Ectodermal cell (in vitro differentiated cells): ENCODE measurements around the gene CRY2.

Experiments
- H3K27ac ChIP-seq: 2 replicates; pipeline ENCODE4 v1.7.0; 2013; ENCODE audit warnings: mild to moderate bottlenecking, low read depth, low read length; ENCODE audit not compliant: insufficient read depth, poor library complexity, severe bottlenecking
- H3K27me3 ChIP-seq: 2 replicates; pipeline ENCODE4 v1.7.0; 2013; ENCODE audit warnings: mild to moderate bottlenecking, low read length; ENCODE audit not compliant: insufficient read depth, control insufficient read depth, poor library complexity, severe bottlenecking
- H3K36me3 ChIP-seq: one replicate; pipeline ENCODE4 v1.7.0; 2013; ENCODE audit warnings: low read length; ENCODE audit not compliant: control insufficient read depth, insufficient read depth
- H3K4me1 ChIP-seq: one replicate; pipeline ENCODE4 v1.7.0; 2013; ENCODE audit warnings: low read length; ENCODE audit not compliant: control insufficient read depth, insufficient read depth
- H3K4me3 ChIP-seq: 2 replicates; pipeline ENCODE4 v1.7.0; 2013; ENCODE audit warnings: low read depth, low read length, control low read depth; ENCODE audit not compliant: insufficient read depth
- H3K9me3 ChIP-seq: 2 replicates; pipeline ENCODE4 v1.7.0; 2013; ENCODE audit warnings: mild to moderate bottlenecking, low read length, moderate library complexity; ENCODE audit not compliant: control insufficient read depth
- WGBS, 2 experiments: methylation state at CpG; one replicate each; pipeline ENCODE4 v1.1.7; 2013; ENCODE audit warnings: missing lambda C conversion rate in 2 of 2; 5-methylcytosine and 5-hydroxymethylcytosine counted together

Gene CRY2

GRCh38 chr11:45858751-45859398 lies 11.6 kb downstream of the CRY2 start:
- no peaks in the 10 kb centered on the region for H3K9me3 ChIP-seq

GRCh38 chr11:45859661-45860140 lies 12.4 kb downstream of the CRY2 start:
- WGBS, 2 experiments, result 30 to 32% methylated on average over 12 of the region's 12 CpGs
- Histone ChIP-seq H3K4me1 (peaks cover 31% of the 10 kb centered on the region), H3K9me3 (no peaks in the 10 kb centered on the region), H3K27ac (peak overlapping the region; percentile 53), H3K27me3 (no peaks in the 10 kb centered on the region), H3K36me3 (peaks cover 38% of the 10 kb centered on the region), H3K4me3 (no peak overlapping the region)

More at GRCh38 chr11:45858751-45859398, 11.6 kb downstream of the CRY2 start:
- Histone ChIP-seq H3K4me3 (no peak overlapping the region), H3K4me1 (peaks cover 32% of the 10 kb centered on the region), H3K36me3 (peaks cover 32% of the 10 kb centered on the region), H3K27ac (no peak overlapping the region), H3K27me3 (no peaks in the 10 kb centered on the region)
- WGBS, 2 experiments, result 90 to 97% methylated on average over 5 of the region's 5 CpGs

- H3K4me1 ChIP-seq, result peaks cover 25% of the 10 kb centered on the region
- peaks cover 38% of the 10 kb centered on the region for H3K36me3 ChIP-seq
- H3K27ac ChIP-seq, result no peak overlapping the region
- H3K9me3 ChIP-seq, result no peaks in the 10 kb centered on the region
- no peaks in the 10 kb centered on the region for H3K27me3 ChIP-seq
- 88 to 98% methylated on average over 5 of the region's 5 CpGs for WGBS, 2 experiments
- H3K4me3 ChIP-seq, result no peak overlapping the region
These were observed 13.1 kb downstream of the CRY2 start for GRCh38 chr11:45860348-45860747.

- no peaks in the 10 kb centered on the region for H3K9me3 ChIP-seq
- peaks cover 38% of the 10 kb centered on the region for H3K36me3 ChIP-seq
- H3K4me1 ChIP-seq, result peaks cover 25% of the 10 kb centered on the region
- WGBS, 2 experiments, result 96 to 97% methylated on average over 10 of the region's 10 CpGs
- H3K27ac ChIP-seq, result no peak overlapping the region
- H3K4me3 ChIP-seq, result no peak overlapping the region
- no peaks in the 10 kb centered on the region for H3K27me3 ChIP-seq
These were observed 13.7 kb downstream of the CRY2 start for GRCh38 chr11:45860764-45861510.

GRCh38 chr11:45864041-45864440 lies 16.8 kb downstream of the CRY2 start:
- H3K27me3 ChIP-seq, result no peaks in the 10 kb centered on the region
- no peak overlapping the region for H3K27ac ChIP-seq
- peaks cover 54% of the 10 kb centered on the region for H3K36me3 ChIP-seq
- no peaks in the 10 kb centered on the region for H3K9me3 ChIP-seq
- H3K4me3 ChIP-seq, result no peak overlapping the region
- H3K4me1 ChIP-seq, result peaks cover 12% of the 10 kb centered on the region

GRCh38 chr11:45869551-45869950 lies 22.3 kb downstream of the CRY2 start:
- Histone ChIP-seq H3K4me3 (no peak overlapping the region), H3K27ac (no peak overlapping the region), H3K9me3 (no peaks in the 10 kb centered on the region), H3K36me3 (peaks cover 23% of the 10 kb centered on the region), H3K27me3 (no peaks in the 10 kb centered on the region), H3K4me1 (no peaks in the 10 kb centered on the region)
- WGBS, 2 experiments, result 90 to 92% methylated on average over 12 of the region's 12 CpGs

- 96 to 98% methylated on average over 4 of the region's 4 CpGs for WGBS, 2 experiments
These were observed 23.4 kb downstream of the CRY2 start for GRCh38 chr11:45870706-45871105.

GRCh38 chr11:45871638-45872037 lies 24.4 kb downstream of the CRY2 start:
- peaks cover 18% of the 10 kb centered on the region for H3K36me3 ChIP-seq
- WGBS, 2 experiments, result 90 to 94% methylated on average over 2 of the region's 2 CpGs
- H3K27ac ChIP-seq, result no peak overlapping the region

More at GRCh38 chr11:45870706-45871105, 23.4 kb downstream of the CRY2 start:
- Histone ChIP-seq H3K4me1 (no peaks in the 10 kb centered on the region), H3K27me3 (no peaks in the 10 kb centered on the region), H3K27ac (no peak overlapping the region), H3K36me3 (peaks cover 23% of the 10 kb centered on the region), H3K9me3 (no peaks in the 10 kb centered on the region), H3K4me3 (no peak overlapping the region)

GRCh38 chr11:45872651-45873356 lies 25.5 kb downstream of the CRY2 start:
- no peak overlapping the region for H3K4me3 ChIP-seq
- peaks cover 10% of the 10 kb centered on the region for H3K4me1 ChIP-seq
- no peaks in the 10 kb centered on the region for H3K27me3 ChIP-seq
- no peak overlapping the region for H3K27ac ChIP-seq
- H3K9me3 ChIP-seq, result no peaks in the 10 kb centered on the region
- 34% methylated on average over 9 of the region's 9 CpGs for WGBS, 2 experiments
- peaks cover 11% of the 10 kb centered on the region for H3K36me3 ChIP-seq

More at GRCh38 chr11:45871638-45872037, 24.4 kb downstream of the CRY2 start:
- Histone ChIP-seq H3K4me1 (peaks cover 8% of the 10 kb centered on the region), H3K9me3 (no peaks in the 10 kb centered on the region), H3K4me3 (no peak overlapping the region), H3K27me3 (no peaks in the 10 kb centered on the region)

- Histone ChIP-seq H3K4me1 (peaks cover 10% of the 10 kb centered on the region), H3K36me3 (no peaks in the 10 kb centered on the region), H3K27ac (no peak overlapping the region), H3K4me3 (no peak overlapping the region), H3K9me3 (no peaks in the 10 kb centered on the region), H3K27me3 (no peaks in the 10 kb centered on the region)
- WGBS, 2 experiments, result 35 to 40% methylated on average over 6 of the region's 6 CpGs
These were observed 29.1 kb downstream of the CRY2 start for GRCh38 chr11:45876401-45876800.
